ENCODE results near the gene MRPL11.
"Not testable (repeated sequence)": the region's sequence is repeated elsewhere in the genome, so short reads cannot be mapped to it uniquely, and the experiment has no call there.

Gene MRPL11

DNA sequence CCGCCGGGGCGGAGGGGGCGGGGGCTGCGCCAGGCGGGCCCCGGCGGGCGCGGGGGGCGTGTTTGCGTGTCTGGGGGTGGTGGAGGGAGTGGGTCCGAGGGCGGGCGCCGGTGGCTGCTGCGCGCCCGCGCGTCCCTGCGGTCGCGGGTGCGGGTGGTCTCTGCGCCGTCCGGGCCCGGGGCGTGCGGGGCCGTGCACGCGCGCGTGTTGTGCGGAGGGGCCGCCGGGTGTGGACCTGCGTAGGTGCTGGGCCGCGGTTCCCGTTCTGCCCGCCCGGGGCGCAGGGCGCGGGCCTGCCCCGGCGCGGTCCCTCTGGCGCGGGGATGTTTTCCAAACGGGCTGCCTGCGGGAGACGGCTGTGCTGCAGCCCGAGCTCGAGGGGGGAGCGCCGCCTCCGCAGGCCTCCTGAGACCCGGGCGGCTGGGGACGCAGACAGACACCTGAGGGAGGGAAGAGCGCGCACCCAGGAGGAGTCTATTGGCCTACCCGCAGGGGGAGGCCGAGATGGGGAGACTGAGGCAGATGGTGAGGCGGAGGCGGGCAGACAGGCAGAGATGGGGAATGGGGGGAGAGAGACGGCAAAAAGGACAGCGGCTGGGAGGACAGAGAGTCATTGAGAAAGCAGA, 28.5 kb upstream of the MRPL11 start:
- peak; percentile 48 for DNase-seq (ENCODE audit: low spot score)

GRCh38 chr11:66466225-66467033, 27.8 kb upstream of the MRPL11 start, which contains the start of gene PELI3:
TSS of gene PELI3 (plus strand) at chr11:66466905. CDS start at chr11:66468129, 1,224 bp downstream.
- peak; percentile 96 for DNase-seq (ENCODE audit: low spot score)

GRCh38 chr11:66465373-66466224, 27.0 kb upstream of the MRPL11 start:
- no peak for DNase-seq (ENCODE audit: low spot score)

- DNase-seq (ENCODE audit: low spot score), result no peak
These were observed 26.3 kb upstream of the MRPL11 start for GRCh38 chr11:66464916-66465315.

DNA sequence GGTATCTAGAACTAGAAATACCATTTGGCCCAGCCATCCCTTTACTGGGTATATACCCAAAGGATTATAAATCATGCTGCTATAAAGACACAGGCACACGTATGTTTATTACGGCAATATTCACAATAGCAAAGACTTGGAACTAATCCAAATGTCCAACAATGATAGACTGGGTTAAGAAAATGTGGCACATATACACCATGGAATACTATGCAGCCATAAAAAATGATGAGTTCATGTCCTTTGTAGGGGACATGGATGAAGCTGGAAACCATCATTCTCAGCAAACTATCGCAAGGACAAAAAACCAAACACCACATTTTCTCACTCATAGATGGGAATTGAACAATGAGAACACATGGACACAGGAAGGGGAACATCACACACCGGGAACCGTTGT, 25.5 kb upstream of the MRPL11 start:
- not testable (repeated sequence) for DNase-seq (ENCODE audit: low spot score)

GRCh38 chr11:66462911-66463310, 24.3 kb upstream of the MRPL11 start:
- no peak for DNase-seq (ENCODE audit: low spot score)

DNA sequence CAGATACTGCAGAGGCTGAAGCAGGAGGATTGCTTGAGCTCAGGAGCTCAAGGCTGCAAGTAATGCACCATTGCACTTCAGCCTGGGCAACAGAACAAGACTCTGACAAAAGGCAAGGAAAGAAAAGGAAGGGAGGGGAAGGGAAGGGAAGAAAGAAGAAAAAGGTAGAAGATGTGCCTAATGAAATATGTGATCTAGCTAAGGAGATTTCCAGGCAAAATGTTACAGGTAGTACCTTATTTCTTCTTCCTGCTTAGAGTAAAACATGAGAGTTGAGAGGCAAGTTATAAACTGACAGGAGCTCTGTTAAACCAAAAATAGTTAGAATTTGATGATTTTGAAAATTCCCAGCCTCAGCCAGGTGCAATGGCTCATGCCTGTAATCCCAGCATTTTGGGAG, 23.4 kb upstream of the MRPL11 start:
- DNase-seq (ENCODE audit: low spot score), result no peak

- DNase-seq (ENCODE audit: low spot score), result no peak
These were observed 20.6 kb upstream of the MRPL11 start for GRCh38 chr11:66459138-66459778.

- DNase-seq (ENCODE audit: low spot score), result no peak
These were observed 19.2 kb upstream of the MRPL11 start for GRCh38 chr11:66457826-66458225.

DNA sequence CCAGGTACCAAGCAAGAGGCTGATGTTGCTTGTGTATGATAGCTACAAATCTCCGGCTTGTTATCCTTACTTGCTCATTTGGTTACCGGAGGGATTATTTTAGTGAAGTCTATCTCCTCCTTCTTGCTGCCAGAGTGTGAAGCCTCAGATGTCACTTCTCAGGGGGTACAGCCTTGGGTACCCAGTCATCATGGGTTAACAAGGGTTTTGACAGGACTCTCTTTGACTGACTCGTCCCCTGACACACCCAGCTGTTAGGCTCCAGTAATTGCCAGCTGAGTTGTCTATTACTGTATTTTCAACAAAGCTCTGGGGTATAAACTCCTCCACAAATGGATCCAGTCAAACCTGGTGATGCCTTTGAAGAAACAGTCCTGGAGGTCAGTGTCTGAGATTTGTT, 16.2 kb upstream of the MRPL11 start:
- no peak for DNase-seq (ENCODE audit: low spot score)

- DNase-seq (ENCODE audit: low spot score), result no peak
These were observed 15.6 kb upstream of the MRPL11 start for GRCh38 chr11:66454247-66454646.

DNA sequence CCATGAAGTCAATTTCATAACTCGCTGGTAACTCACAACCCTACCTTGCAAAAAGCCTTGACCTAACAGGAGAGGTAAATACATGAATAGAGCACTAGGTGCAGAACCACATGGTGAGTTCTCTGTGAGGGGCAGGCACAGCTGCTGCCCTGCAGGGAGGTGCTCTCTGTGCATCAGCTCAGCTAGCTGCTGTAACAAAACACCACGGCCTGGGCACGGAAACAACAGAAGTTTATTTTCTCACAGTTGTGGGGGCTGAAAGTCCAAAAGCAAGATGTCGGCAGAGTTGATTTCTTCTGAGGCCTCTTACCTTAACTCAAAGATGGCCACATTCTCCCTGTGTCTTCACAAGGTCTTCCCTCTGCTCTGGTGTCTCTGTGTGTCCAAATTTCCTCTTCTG, 13.0 kb upstream of the MRPL11 start:
- no peak for DNase-seq (ENCODE audit: low spot score)

- DNase-seq (ENCODE audit: low spot score), result no peak
These were observed 11.9 kb upstream of the MRPL11 start for GRCh38 chr11:66450560-66450959.

DNA sequence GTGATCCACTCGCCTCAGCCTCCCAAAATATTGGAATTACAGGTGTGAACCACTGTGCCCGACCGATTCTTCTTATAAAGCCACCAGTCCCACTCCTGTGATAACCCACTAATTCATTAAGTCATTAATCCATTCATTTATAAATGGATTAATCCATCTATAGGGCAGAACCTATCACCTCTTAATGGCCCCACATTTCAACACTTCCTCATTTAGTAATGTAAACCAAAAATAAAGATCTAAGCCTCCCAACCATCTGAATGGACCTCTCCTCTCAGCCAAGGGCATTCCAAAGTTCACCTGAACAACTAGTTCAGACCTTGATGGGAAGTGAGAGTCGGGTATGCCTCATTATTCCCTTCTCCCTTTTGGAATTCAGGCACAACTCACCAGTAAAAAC, 9.9 kb upstream of the MRPL11 start:
- DNase-seq (ENCODE audit: low spot score), result no peak

- no peak for DNase-seq (ENCODE audit: low spot score)
These were observed 8.4 kb upstream of the MRPL11 start for GRCh38 chr11:66447012-66447411.

- DNase-seq (ENCODE audit: low spot score), result peak; percentile 56
These were observed 5.0 kb upstream of the MRPL11 start for GRCh38 chr11:66443602-66444001.

DNA sequence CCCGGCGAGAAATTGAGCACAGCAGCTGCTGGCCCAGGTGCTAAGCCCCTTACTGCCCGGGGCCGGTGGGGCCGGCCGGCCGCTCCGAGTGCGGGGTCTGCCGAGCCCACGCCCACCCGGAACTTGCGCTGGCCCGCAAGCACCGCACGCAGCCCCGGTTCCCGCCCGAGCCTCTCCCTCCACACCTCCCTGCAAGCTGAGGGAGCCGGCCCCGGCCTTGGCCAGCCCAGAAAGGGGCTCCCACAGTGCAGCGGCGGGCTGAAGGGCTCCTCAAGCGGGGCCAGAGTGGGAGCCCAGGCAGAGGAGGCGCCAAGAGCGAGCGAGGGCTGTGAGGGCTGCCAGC, 2.3 kb upstream of the MRPL11 start:
- not testable (repeated sequence) for DNase-seq (ENCODE audit: low spot score)

- not testable (repeated sequence) for DNase-seq (ENCODE audit: low spot score)
These were observed 1.7 kb upstream of the MRPL11 start for GRCh38 chr11:66440101-66440939.

GRCh38 chr11:66437979-66438503, 607 bp downstream of the MRPL11 start:
- DNase-seq (ENCODE audit: low spot score), result no peak

GRCh38 chr11:66432597-66432996, 6.1 kb downstream of the MRPL11 start:
- no peak for DNase-seq (ENCODE audit: low spot score)

- DNase-seq (ENCODE audit: low spot score), result not testable (repeated sequence)
These were observed 6.7 kb downstream of the MRPL11 start for GRCh38 chr11:66431871-66432329.
